Activated naive CD4-positive, alpha-beta T cell treated with anti-CD3 and anti-CD28 coated beads, Interleukin-2, amount 10 ng/mL, durations not matched to agents 5 hours and 36 hours (primary cell): ENCODE measurements around the gene GBP3. TPM values are rescaled to one million over a fixed set of nuclear protein-coding genes. Genes with fewer than 3 reads are reported as not detected.

Source experiments
- total RNA-seq, 2 experiments: library from RNA; stranded (reverse); gene quantifications; one replicate each; pipeline ENCODE4 v1.2.3, GENCODE V29; 2021

The GBP3 gene, protein sequence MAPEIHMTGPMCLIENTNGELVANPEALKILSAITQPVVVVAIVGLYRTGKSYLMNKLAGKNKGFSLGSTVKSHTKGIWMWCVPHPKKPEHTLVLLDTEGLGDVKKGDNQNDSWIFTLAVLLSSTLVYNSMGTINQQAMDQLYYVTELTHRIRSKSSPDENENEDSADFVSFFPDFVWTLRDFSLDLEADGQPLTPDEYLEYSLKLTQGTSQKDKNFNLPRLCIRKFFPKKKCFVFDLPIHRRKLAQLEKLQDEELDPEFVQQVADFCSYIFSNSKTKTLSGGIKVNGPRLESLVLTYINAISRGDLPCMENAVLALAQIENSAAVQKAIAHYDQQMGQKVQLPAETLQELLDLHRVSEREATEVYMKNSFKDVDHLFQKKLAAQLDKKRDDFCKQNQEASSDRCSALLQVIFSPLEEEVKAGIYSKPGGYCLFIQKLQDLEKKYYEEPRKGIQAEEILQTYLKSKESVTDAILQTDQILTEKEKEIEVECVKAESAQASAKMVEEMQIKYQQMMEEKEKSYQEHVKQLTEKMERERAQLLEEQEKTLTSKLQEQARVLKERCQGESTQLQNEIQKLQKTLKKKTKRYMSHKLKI
- 10 to 100 TPM; 29.7 to 31.8 TPM for total RNA-seq

DNA sequence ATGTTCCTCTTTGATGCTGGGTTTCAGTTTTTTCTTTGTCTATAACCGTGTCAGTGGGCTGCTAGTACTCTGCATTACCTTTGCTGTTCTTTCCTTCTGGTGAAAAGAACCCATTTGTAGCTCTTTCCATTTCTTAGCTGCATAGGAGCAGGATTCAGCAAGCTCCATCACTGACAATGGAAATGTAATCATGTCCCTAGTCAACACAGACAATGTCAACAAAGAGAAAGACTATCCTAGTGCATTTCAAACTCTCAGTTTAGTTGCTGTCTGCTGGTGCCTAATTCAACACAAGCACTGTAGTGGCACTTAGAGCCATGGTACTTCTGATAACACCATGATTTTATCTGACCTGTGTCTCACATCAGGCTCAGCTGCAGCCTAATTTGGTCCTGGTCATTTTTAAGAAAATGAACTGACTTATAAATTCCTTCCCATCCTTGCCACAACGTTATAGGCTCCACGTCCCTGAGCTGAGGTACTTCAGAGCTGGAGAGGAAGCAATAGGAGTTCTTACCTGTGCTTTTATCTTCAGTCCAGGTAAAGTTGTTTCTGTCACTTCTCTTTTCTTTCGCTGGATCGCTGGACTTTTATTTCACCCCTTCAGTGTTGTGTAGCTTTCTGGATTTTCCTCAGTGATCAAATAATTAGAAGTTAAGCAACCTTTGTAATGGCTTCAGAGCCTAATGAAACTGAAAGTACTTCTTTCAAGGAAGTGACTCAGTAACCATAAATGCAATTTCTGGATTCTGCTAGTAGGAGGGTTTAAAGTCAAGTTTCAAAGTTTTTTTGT lies at the start of gene GBP3:
TSS of gene GBP3 (minus strand) at position 700 of the 793 bp plus-strand sequence. CDS start 2,145 bp downstream, outside the sequence.

DNA sequence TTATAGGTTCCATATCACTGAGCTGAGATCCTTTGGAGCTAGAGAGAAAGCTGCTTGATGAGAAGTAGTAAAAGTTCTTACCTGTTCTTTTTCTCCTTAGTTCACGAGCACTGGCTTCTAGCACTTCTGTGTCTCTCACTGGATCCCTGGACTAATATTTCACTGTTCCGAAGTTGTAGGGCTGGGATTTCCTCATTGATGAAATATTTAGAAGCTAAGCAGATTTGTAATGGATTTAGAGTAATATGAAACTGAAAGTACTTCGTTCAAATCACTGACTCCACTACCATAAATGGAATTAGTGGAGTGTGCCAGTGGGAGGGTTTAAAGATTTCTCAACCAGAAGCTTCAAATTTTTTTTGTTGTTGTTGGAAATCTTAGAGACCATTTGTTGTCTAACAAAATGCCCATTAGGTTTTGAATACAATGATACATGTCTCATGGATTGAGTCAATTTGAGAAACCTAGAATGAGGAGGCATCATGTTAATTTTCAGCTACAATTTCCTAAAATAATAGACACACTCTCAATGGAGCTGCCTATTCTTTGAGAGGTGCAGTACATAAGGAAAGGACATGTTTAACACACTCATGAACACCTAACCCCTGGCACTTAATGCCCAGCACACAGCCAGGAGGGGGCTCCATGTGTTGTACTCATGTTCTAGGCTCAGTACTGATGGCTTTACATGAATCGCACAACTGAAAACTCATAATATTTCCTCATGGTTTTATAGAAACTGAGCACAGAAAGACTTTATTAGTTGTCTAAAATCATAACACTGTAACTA lies 42.6 kb upstream of the GBP3 start, which contains the start of gene GBP1:
TSS of gene GBP1 (minus strand) at position 130 of the 790 bp plus-strand sequence. CDS start 1,974 bp downstream, outside the sequence.

Other genes starting within 250 kb of the GBP3 start
- gene GTF2B, start 131.3 kb downstream of the GBP3 start, total RNA-seq: 10 to 100 TPM; 39.8 to 40.4 TPM
- gene KYAT3, start 30.2 kb downstream of the GBP3 start, total RNA-seq: 10 to 100 TPM; 34.5 to 34.9 TPM
- 10 to 100 TPM; 18.5 to 19.0 TPM for gene RBMXL1, start 30.2 kb downstream of the GBP3 start, total RNA-seq
- gene GBP1, start 42.3 kb upstream of the GBP3 start, total RNA-seq: 100 to 1,000 TPM; 171 to 177 TPM
- gene GBP2, start 103.2 kb upstream of the GBP3 start, total RNA-seq: 100 to 1,000 TPM; 299 to 313 TPM
- under 1 TPM; 0.20 to 0.39 TPM for gene GBP7, start 153.1 kb upstream of the GBP3 start, total RNA-seq
- 10 to 100 TPM; 80.9 to 81.1 TPM for gene GBP4, start 176.1 kb upstream of the GBP3 start, total RNA-seq
- 100 to 1,000 TPM; 330 TPM for gene GBP5, start 250.0 kb upstream of the GBP3 start, total RNA-seq